Neuronal stem cell (in vitro differentiated cells): ENCODE measurements around the gene SPOCK2.

Source experiments
- DNase-seq: peaks from one replicate; pipeline ENCODE4 v3.0.0-alpha.2; 2013; ENCODE audit warnings: low spot score
- H2AFZ ChIP-seq: one replicate; pipeline ENCODE4 v1.6.1; 2013; ENCODE audit warnings: mild to moderate bottlenecking, low read length, inconsistent platforms
- H2AK5ac ChIP-seq: 2 replicates; pipeline ENCODE4 v1.6.1; 2013; ENCODE audit warnings: low read depth, mild to moderate bottlenecking, inconsistent platforms, low read length, moderate library complexity, mixed read lengths
- H2BK120ac ChIP-seq: 2 replicates; pipeline ENCODE4 v1.6.1; 2013; ENCODE audit warnings: low read depth, mild to moderate bottlenecking, inconsistent platforms, low read length, moderate library complexity, mixed read lengths
- H2BK12ac ChIP-seq: one replicate; pipeline ENCODE4 v1.6.1; 2013; ENCODE audit warnings: low read length, inconsistent platforms
- H2BK15ac ChIP-seq: 2 replicates; pipeline ENCODE4 v1.6.1; 2013; ENCODE audit warnings: mild to moderate bottlenecking, low read length, inconsistent platforms, mixed read lengths
- H2BK5ac ChIP-seq: one replicate; pipeline ENCODE4 v1.6.1; 2013; ENCODE audit warnings: inconsistent platforms, mild to moderate bottlenecking, low read length, moderate library complexity
- H3K14ac ChIP-seq: one replicate; pipeline ENCODE4 v1.6.1; 2013; ENCODE audit warnings: low read length, inconsistent platforms
- H3K18ac ChIP-seq: 2 replicates; pipeline ENCODE4 v1.6.1; 2013; ENCODE audit warnings: low read length, inconsistent platforms
- H3K23ac ChIP-seq: 2 replicates; pipeline ENCODE4 v1.6.1; 2013; ENCODE audit warnings: low read depth, mild to moderate bottlenecking, mixed read lengths, low read length, inconsistent platforms; ENCODE audit not compliant: poor library complexity
- H3K27ac ChIP-seq: replicated peaks from 3 replicates; pipeline ENCODE4 v1.5.1; 2013; ENCODE audit warnings: low read length, inconsistent platforms
- H3K27me3 ChIP-seq, 3 experiments: 2 replicates each; pipeline ENCODE4 v1.6.1; 2013; ENCODE audit warnings: low read length in 3 of 3, mild to moderate bottlenecking in 2 of 3, inconsistent platforms in 1 of 3, low read depth in 1 of 3, mixed read lengths in 1 of 3, moderate library complexity in 1 of 3; ENCODE audit not compliant: control insufficient read depth in 3 of 3, insufficient read depth in 3 of 3
- H3K36me3 ChIP-seq, 2 donors: replicated peaks in 1 of 2; 2 replicates each; pipeline ENCODE4 v1.6.1; 2013; ENCODE audit warnings: low read length in 2 of 2; ENCODE audit not compliant: control insufficient read depth in 2 of 2, insufficient read depth in 2 of 2
- H3K4ac ChIP-seq: 2 replicates; pipeline ENCODE4 v1.6.1; 2013; ENCODE audit warnings: inconsistent platforms, mild to moderate bottlenecking, low read length, moderate library complexity
- H3K4me1 ChIP-seq, 2 donors: 1 replicate in 1 of 2; 2 replicates in 1 of 2; pipeline ENCODE4 v1.6.1; 2013; ENCODE audit warnings: low read length in 2 of 2, low read depth in 1 of 2; ENCODE audit not compliant: control insufficient read depth in 2 of 2, insufficient read depth in 1 of 2
- H3K4me2 ChIP-seq: one replicate; pipeline ENCODE4 v1.6.1; 2013; ENCODE audit warnings: mild to moderate bottlenecking, low read length, inconsistent platforms; ENCODE audit not compliant: insufficient read depth, poor library complexity, severe bottlenecking
- H3K4me3 ChIP-seq, 2 donors: 2 replicates each; pipeline ENCODE4 v1.5.1; 2013; ENCODE audit warnings: low read length in 2 of 2, mild to moderate bottlenecking in 2 of 2, inconsistent platforms in 1 of 2, moderate library complexity in 1 of 2
- H3K79me1 ChIP-seq: one replicate; pipeline ENCODE4 v1.6.1; 2013; ENCODE audit warnings: low read depth, mild to moderate bottlenecking, inconsistent platforms, low read length, moderate library complexity
- H3K9ac ChIP-seq: one replicate; pipeline ENCODE4 v1.6.1; 2013; ENCODE audit warnings: mild to moderate bottlenecking, low read depth, low read length, inconsistent platforms; ENCODE audit not compliant: poor library complexity
- H3K9me3 ChIP-seq, 2 donors: replicated peaks in 1 of 2; 2 replicates each; pipeline versions ENCODE3 to v1.6.1; 2013; ENCODE audit warnings: low read length in 2 of 2, mild to moderate bottlenecking in 2 of 2, inconsistent platforms in 1 of 2, low read depth in 1 of 2, mixed read lengths in 1 of 2, moderate library complexity in 1 of 2; ENCODE audit not compliant: control insufficient read depth in 2 of 2, insufficient read depth in 1 of 2
- H4K8ac ChIP-seq: one replicate; pipeline ENCODE4 v1.6.1; 2013; ENCODE audit warnings: low read depth, mild to moderate bottlenecking, inconsistent platforms, low read length, moderate library complexity
- H4K91ac ChIP-seq: one replicate; pipeline ENCODE4 v1.6.1; 2013; ENCODE audit warnings: low read length, low read depth, mild to moderate bottlenecking, inconsistent platforms; ENCODE audit not compliant: poor library complexity
- WGBS, 2 donors: extraction: QIAGEN DNeasy Blood & Tissue Kit; methylation state at CpG; one replicate each; pipeline ENCODE4 v1.1.7; 2013; ENCODE audit warnings: missing lambda C conversion rate in 2 of 2, mixed read lengths in 1 of 2; ENCODE audit not compliant: insufficient read length in 2 of 2, insufficient replicate concordance in 1 of 2; ENCODE audit errors: extremely low coverage in 2 of 2; 5-methylcytosine and 5-hydroxymethylcytosine counted together

Gene SPOCK2

DNA sequence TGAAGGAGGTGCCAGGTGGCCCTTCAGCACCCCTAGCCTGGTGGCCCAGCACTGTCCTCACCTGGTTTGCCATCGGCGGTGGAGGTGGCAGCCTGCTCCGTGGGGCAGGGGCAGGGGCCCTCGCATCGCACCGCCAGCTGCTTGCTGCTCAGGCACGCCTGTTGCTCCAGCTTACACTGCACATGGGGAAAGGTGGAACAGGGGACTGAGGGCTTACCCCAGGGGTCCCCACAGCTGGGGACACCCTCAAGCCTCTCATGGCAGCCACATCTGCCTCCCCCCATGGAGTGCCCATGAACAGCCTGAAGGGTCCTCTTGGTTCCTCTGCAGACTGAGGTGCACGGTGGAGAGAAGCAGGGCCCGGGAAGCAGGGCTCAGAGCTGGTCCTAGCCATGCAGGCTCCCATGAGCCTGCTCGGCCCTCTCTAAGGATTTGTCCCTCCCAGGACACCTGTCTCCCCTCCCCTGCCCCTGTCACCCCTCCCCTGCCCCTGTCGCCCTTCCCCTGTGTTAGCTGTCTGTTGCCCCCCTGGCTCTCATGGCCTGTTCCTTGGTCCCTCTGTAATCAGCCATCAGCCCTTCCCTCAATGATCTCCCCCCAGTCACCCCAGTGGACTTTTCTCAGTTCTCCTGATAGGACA lies 20.1 kb downstream of the SPOCK2 start:
- Histone ChIP-seq H2BK12ac (peak overlapping the region; percentile 0), H3K4me1 (peaks cover 12 to 13% of the 10 kb centered on the region in 2 donors), H2BK5ac (no peak overlapping the region), H2AK5ac (peak overlapping the region; percentile 79), H3K27me3 (peaks cover 0 to 4% (median 2%) of the 10 kb centered on the region in 3 experiments), H3K4ac (no peak overlapping the region), H4K8ac (no peak overlapping the region), H2BK120ac (no peak overlapping the region), H3K9ac (no peak overlapping the region), H3K14ac (no peak overlapping the region), H3K4me2 (no peak overlapping the region), H2BK15ac (peak overlapping the region; percentile 90), H3K79me1 (no peaks in the 10 kb centered on the region), H3K23ac (peak overlapping the region; percentile 2), H3K27ac (no peak overlapping the region), H2AFZ (peak overlapping the region; percentile 3), H3K9me3 (peaks cover 0 to 6% of the 10 kb centered on the region in 2 donors), H3K4me3 (no peak overlapping the region), H3K18ac (peak overlapping the region; percentile 82), H4K91ac (no peak overlapping the region), H3K36me3 (no peaks in the 10 kb centered on the region)
- no peak for DNase-seq
- WGBS, 2 donors, result no CpG with 5 or more reads among the region's 11 CpGs

DNA sequence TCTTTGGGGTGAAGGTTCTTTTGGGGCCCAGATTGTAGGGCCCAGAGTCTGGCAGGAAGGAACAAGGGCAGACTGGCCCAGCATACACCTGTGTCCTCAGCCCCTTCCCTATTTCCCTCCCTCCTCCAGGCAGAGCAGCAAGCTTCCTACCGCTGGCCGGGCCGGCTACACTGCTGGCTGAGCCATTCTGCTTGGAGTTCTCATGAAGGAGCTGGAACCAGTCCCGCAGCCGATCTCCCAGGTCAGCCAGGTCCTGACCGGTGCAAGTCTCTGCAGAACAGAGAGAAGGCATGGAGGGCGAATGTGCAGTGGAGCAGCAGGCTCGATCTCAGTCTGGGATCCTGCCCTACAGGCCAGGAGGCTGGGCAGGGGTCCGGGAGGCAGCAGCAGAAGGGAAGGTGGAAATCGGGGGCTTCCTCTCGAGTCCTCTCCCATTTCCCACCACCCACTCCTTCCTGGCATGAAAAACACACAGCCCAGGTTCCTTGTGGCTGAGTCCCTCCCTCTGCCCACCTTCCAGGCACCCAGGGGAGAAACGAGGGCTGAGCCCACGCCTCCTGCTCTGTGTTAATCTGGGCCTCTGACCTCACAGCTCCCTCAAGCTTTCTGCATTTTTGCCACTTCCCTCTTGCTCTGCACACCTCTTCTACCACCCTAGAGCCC lies 20.8 kb downstream of the SPOCK2 start:
- no CpG with 5 or more reads among the region's 13 CpGs for WGBS, 2 donors

DNA sequence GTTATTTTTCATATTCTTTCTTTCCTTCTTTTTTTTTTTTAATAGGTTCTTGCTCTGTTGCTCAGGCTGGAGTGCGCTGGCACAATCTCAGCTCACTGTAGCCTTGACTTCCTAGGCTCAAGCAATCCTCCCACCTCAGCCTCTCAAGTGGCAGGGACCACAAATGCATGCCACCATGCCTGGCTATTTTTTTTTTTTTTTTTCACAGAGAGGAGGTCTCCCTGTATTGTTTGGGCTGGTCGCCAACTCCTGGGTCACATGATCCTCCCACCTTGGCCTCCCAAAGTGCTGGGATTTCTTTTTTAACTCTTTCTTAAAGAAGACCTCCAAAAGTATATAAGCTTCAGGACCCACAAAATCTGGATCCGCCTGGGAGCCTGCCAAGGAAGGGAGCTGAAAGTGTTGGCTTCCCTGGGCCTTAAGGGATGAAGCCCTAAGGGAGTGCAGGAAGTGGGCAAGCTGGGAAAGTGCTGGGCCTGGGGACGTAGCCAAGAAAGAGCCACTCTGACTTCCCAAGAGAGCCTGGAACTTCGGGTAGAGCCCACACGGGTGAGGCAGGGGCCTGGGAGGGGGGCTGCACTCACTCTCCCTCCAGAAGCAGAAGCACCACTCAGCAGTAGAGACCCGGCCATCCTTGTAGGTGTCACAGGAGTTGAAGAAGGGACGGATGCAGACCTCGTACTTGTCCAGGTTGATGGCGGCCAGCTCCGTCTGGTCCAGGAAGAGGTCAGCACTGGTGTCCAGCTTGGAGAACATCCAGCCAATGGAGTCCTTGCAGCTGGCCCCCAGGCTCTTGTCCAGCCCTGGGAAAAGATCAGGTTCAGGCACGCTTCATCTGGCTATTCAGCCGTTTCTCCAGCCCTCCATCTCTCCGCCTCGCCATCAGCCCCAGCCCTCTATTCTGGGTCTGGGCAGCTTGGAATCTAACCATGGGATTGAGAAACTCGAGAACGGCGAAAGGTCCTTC lies 21.8 kb downstream of the SPOCK2 start:
- no peak overlapping the region for H2AFZ ChIP-seq
- H3K36me3 ChIP-seq, result no peaks in the 10 kb centered on the region
- peaks cover 0 to 4% of the 10 kb centered on the region in 2 donors for H3K9me3 ChIP-seq
- H3K14ac ChIP-seq, result no peak overlapping the region
- H3K9ac ChIP-seq, result no peak overlapping the region
- no peak for DNase-seq
- H4K8ac ChIP-seq, result no peak overlapping the region
- WGBS, 2 donors, result no CpG with 5 or more reads among the region's 18 CpGs
- no peak overlapping the region for H4K91ac ChIP-seq
- H3K23ac ChIP-seq, result no peak overlapping the region
- no peak overlapping the region for H2BK120ac ChIP-seq
- H3K4me1 ChIP-seq, result peaks cover 12 to 13% of the 10 kb centered on the region in 2 donors
- peaks cover 0 to 2% (median 0%) of the 10 kb centered on the region in 3 experiments for H3K27me3 ChIP-seq
- no peak overlapping the region for H3K4me2 ChIP-seq
- no peak overlapping the region for H3K4ac ChIP-seq
- H3K27ac ChIP-seq, result no peak overlapping the region
- no peaks in the 10 kb centered on the region for H3K79me1 ChIP-seq
- H2BK12ac ChIP-seq, result no peak overlapping the region
- no peak overlapping the region for H3K4me3 ChIP-seq
- peak overlapping the region; percentile 1 for H2AK5ac ChIP-seq
- no peak overlapping the region for H2BK5ac ChIP-seq
- no peak overlapping the region for H2BK15ac ChIP-seq
- no peak overlapping the region for H3K18ac ChIP-seq

More for the DNA sequence above, 20.8 kb downstream of the SPOCK2 start:
- Histone ChIP-seq H3K4me2 (no peak overlapping the region), H3K4me3 (no peak overlapping the region), H2BK12ac (peak overlapping the region; percentile 73), H4K8ac (no peak overlapping the region), H2AK5ac (peak overlapping the region; percentile 79), H3K9ac (peak overlapping the region; percentile 30), H3K79me1 (no peaks in the 10 kb centered on the region), H3K14ac (peak overlapping the region; percentile 79), H2BK15ac (peak overlapping the region; percentile 90), H3K4me1 (peaks cover 12 to 13% of the 10 kb centered on the region in 2 donors), H3K27me3 (peaks cover 0 to 2% (median under 1%) of the 10 kb centered on the region in 3 experiments), H3K18ac (peak overlapping the region; percentile 92), H3K36me3 (no peaks in the 10 kb centered on the region), H3K4ac (no peak overlapping the region), H2AFZ (no peak overlapping the region), H3K23ac (peak overlapping the region; percentile 2), H3K27ac (no peak overlapping the region), H3K9me3 (peaks cover 0 to 6% of the 10 kb centered on the region in 2 donors), H2BK5ac (peak overlapping the region; percentile 33), H2BK120ac (no peak overlapping the region), H4K91ac (no peak overlapping the region)
- no peak for DNase-seq
